Right lobe of liver (tissue), 6 donors: Measurements from ENCODE around the gene ERGIC1. TPM values are rescaled to one million over a fixed set of nuclear protein-coding genes. Genes with fewer than 3 reads are reported as not detected.

ENCODE experiments used
- ATAC-seq, 4 donors: fragments of 200-7000 bp; cut with Tn5 transposase; one replicate each; pipeline ENCODE4 v1.9.1; 2020; ENCODE audit warnings: mild to moderate bottlenecking in 4 of 4, moderate library complexity in 4 of 4
- DNase-seq, 3 donors: peaks; one replicate each; pipeline ENCODE4 v3.0.0-alpha.2; 2020
- H3K27ac ChIP-seq, 3 donors: fragments of 200-600 bp; one replicate each; pipeline ENCODE4 v1.8.0; 2022
- H3K27me3 ChIP-seq, 2 donors: fragments of 200-600 bp; one replicate each; pipeline ENCODE4 v1.8.0; 2022
- H3K36me3 ChIP-seq, 4 donors: fragments of 200-600 bp; sonication (generic) in 1 of 4; one replicate each; pipeline versions ENCODE4 v1.5.1 to v1.8.0; 2017 to 2022; ENCODE audit warnings: control low read depth in 1 of 4
- H3K4me1 ChIP-seq, 4 donors: fragments of 200-600 bp; sonication (generic) in 1 of 4; one replicate each; pipeline versions ENCODE4 v1.5.1 to v1.8.0; 2017 to 2022; ENCODE audit warnings: control low read depth in 1 of 4
- H3K4me3 ChIP-seq, 3 donors: fragments of 200-600 bp; one replicate each; pipeline ENCODE4 v1.8.0; 2022
- H3K9me3 ChIP-seq, 4 donors: fragments of 200-600 bp; sonication (generic) in 1 of 4; one replicate each; pipeline versions ENCODE4 v1.5.1 to v1.8.0; 2017 to 2022; ENCODE audit warnings: control low read depth in 1 of 4
- CTCF ChIP-seq, 4 donors: fragments of 200-600 bp in 3 of 4; fragments of 450-650 bp in 1 of 4; IDR thresholded peaks; one replicate each; pipeline versions ENCODE4 v1.5.1 to v1.8.0; 2016 to 2022; ENCODE audit warnings: antibody characterized with exemption in 4 of 4, mild to moderate bottlenecking in 2 of 4
- POLR2A ChIP-seq: fragments of 450-650 bp; IDR thresholded peaks from one replicate; pipeline ENCODE4 v1.6.1; 2017; ENCODE audit warnings: antibody characterized with exemption, mild to moderate bottlenecking
- WGBS: methylation state at CpG from one replicate; pipeline ENCODE4 v1.1.6; 2018; ENCODE audit warnings: low coverage, low lambda C conversion rate; ENCODE audit not compliant: insufficient coverage; ENCODE audit errors: missing lambda C conversion rate; 5-methylcytosine and 5-hydroxymethylcytosine counted together
- intact Hi-C, 2 donors: fragments of 100-400 bp; cut with DNase I; formaldehyde crosslinking; loops; one replicate each; pipeline versions ENCODE4 v1.11.2 to v1.14.1; 2022
- total RNA-seq, 6 experiments: library from RNA; depleted of rRNA in 2 of 6; stranded (reverse); fragments of >200 nt in 2 of 6; fragmentation: NEBNext Ultra II Directional in 3 of 6; extraction: Animal tissue kit (Norgen Biotek cat#: 25700) in 3 of 6; gene quantifications; one replicate each; pipeline versions ENCODE4 v1.1.0 to v1.2.4, GENCODE V29; 2016 to 2023
- donor health status: DM: no; HTN: yes; CAD: no.
- donor health status: DM: no; HTN: no; CAD: no.
- donor health status: DM: no; HTN: no; CAD: no.
- donor health status: DM: no; HTN: yes; CAD: no.
- donor health status: DM: no; HTN: yes; CAD: no.

Gene ERGIC1
- total RNA-seq, 6 experiments from 2014 or later = 103 to 264 (median 154) TPM

DNA sequence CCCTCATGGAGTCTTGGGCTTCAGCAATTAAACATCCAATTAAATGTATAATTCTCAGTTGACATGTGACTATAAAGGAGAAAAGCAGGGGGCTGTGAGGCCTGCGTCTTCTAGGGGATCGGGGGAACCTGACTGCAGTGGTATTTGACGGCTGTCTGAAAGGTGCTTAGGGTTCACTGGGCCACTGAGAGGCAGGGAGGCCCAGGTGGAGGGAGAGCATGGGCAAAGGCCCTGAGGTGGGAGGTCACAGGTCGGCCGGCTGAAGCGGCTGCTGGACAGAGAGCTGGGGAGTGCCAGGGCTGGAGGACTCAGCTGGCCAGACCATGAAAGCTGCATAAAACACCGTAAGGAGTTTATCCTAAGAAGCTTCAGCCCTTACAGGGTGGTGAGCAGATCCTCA is 23.9 kb downstream of the ERGIC1 start:
- DNase-seq (peak; percentile 34 to 71 (median 64)), ATAC-seq (peak in 1 of 4 donors; percentile 13)
- 44% methylated on average over 4 of the region's 7 CpGs for WGBS

DNA sequence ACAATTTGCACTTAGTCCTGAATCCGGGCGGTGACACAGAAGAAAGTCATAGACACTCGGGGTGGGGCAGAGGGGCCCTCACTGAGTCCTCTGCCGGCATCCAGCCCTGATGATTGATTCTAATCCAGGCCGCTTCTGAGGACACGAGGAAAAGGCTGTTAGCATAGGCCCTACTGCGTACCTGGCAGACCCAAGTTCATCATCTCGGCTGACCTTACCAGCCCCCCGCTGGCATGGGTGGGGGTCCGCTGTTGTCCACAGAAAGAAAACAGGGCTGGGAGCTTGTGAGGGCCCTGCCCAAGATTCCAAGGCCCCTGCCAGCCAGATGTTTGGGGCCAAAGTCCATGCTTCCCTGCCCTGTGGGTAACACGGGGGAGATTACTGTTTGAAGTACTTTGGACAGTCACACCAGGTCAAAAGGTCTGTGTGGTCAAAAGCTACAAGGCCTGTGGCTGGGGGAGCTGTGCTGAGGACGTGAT is 24.5 kb downstream of the ERGIC1 start:
- Histone ChIP-seq H3K27ac (peak overlapping the region; percentile 87 to 89 (median 89)), H3K27me3 (no peaks in the 10 kb centered on the region), H3K36me3 (peaks cover 0 to under 1% (median 0%) of the 10 kb centered on the region in 4 donors), H3K4me3 (no peak overlapping the region), H3K4me1 (peaks cover 8 to 82% (median 46%) of the 10 kb centered on the region in 4 donors), H3K9me3 (no peaks in the 10 kb centered on the region)
- 40% methylated on average over 4 of the region's 12 CpGs for WGBS
- DNase-seq (peak; percentile 81 to 94 (median 89)), ATAC-seq (peak; percentile 51 to 62 (median 54))
- no peak for TF ChIP-seq CTCF (IDR thresholded peaks at IDR 0.05)
- no peak for TF ChIP-seq POLR2A
- intact Hi-C loops = loop anchor here (5.0 to 10.0 kb wide), 2 partner anchors 44 to 46 kb away; no protein-coding TSS in a partner anchor

More for the DNA sequence above, 23.9 kb downstream of the ERGIC1 start:
- Histone ChIP-seq H3K27me3 (no peaks in the 10 kb centered on the region), H3K4me3 (no peak overlapping the region), H3K9me3 (no peaks in the 10 kb centered on the region), H3K27ac (peak overlapping the region; percentile 87 to 89 (median 89)), H3K36me3 (no peaks in the 10 kb centered on the region), H3K4me1 (peaks cover 7 to 87% (median 48%) of the 10 kb centered on the region in 4 donors)
- intact Hi-C loops = loop anchor here (5.0 to 10.0 kb wide), 2 partner anchors 44 to 47 kb away; no protein-coding TSS in a partner anchor
- no peak for TF ChIP-seq POLR2A
- TF ChIP-seq CTCF (IDR thresholded peaks at IDR 0.05) = no peak

DNA sequence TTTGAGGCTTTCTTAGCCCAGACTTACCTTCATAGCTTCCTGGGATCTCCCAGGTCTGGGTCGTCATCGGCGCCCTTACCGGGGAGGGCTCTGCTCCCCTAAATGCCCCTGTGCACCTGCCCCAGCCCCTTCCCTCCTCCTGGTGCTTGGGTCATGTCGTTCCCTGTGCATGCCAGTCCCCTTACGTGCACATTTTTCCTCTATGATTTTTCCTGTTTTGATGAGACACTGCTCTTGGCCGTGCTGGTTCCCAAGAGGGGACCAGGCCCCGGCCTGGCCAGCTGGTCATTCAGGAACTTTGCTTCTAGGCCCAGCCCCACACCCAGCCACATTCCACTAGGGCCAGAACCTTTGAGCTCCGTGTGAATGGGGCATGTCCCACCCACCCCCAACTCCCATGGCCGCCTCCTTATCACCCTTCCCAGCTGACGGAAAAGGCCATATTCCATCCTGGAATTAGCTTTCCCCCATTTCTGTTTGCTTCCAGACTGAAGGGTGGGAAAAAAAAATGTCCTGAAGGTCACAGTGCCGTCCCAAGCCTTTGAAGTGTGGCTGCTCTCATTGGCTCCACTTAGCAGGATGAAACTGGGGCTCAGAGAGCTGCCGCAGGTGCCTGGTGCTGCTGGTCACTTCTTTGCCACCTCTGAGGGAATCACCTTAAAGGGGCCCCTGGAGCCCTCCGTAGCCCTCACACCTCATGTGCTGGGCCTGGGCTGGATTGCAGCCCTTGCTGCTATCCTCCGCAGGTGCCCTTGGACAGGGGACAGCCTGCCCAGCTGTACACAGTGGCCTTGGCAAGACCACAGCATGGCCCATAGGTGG is 25.1 kb downstream of the ERGIC1 start:
- no peaks in the 10 kb centered on the region for H3K27me3 ChIP-seq
- TF ChIP-seq POLR2A (peak; percentile 69), CTCF (IDR thresholded peaks at IDR 0.05) (peak in 1 of 4 donors; percentile 4)
- H3K36me3 ChIP-seq = peaks cover 0 to 4% (median 0%) of the 10 kb centered on the region in 4 donors
- peak overlapping the region in 1 of 3 donors; percentile 34 for H3K4me3 ChIP-seq
- H3K4me1 ChIP-seq = peaks cover 8 to 77% (median 43%) of the 10 kb centered on the region in 4 donors
- H3K9me3 ChIP-seq = no peaks in the 10 kb centered on the region
- peak overlapping the region; percentile 87 to 89 (median 89) for H3K27ac ChIP-seq
- 20% methylated on average over 7 of the region's 15 CpGs for WGBS
- DNase-seq (peak; percentile 71 to 87 (median 81)), ATAC-seq (peak; percentile 25 to 46 (median 40))
- intact Hi-C loops = loop anchor here (5.0 to 10.0 kb wide), 2 partner anchors 43 to 46 kb away; no protein-coding TSS in a partner anchor

DNA sequence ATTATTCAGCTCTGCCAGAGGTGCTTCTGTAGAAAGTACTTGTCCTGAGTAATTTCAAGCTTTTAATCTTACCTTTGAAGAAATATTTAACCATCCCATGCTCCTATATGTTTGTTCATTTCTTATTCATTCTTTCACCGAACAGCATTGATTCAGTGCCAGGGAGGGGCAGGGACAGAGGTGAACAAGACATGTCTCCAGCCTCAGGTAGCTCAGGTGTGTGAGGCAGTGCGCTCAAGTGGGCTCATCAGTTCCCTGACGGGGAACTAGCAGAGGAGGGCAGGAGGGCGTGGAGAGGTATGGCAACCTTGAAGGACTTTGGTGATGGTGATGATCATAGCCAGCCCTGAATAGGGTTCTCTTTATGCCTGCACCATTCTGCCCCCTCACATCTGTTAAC is 25.9 kb downstream of the ERGIC1 start:
- Histone ChIP-seq H3K4me3 (peak overlapping the region in 1 of 3 donors; percentile 34), H3K36me3 (peaks cover 0 to 4% (median 0%) of the 10 kb centered on the region in 4 donors), H3K9me3 (no peaks in the 10 kb centered on the region), H3K4me1 (peaks cover 8 to 70% (median 39%) of the 10 kb centered on the region in 4 donors), H3K27me3 (no peaks in the 10 kb centered on the region), H3K27ac (peak overlapping the region; percentile 87 to 89 (median 89))
- no peak for ATAC-seq
- intact Hi-C loops = loop anchor here (5.0 to 10.0 kb wide), 2 partner anchors 42 to 45 kb away; no protein-coding TSS in a partner anchor
- TF ChIP-seq CTCF (IDR thresholded peaks at IDR 0.05) (no peak), POLR2A (no peak)
- 30% methylated on average over 4 of the region's 4 CpGs for WGBS
- no peak for DNase-seq
